Type B pancreatic cell (in vitro differentiated cells): ENCODE measurements around the gene GSK3B. TPM values are rescaled to one million over a fixed set of nuclear protein-coding genes. Genes with fewer than 3 reads are reported as not detected.
"Not testable (repeated sequence)": the region's sequence is repeated elsewhere in the genome, so short reads cannot be mapped to it uniquely, and the experiment has no call there.

Source experiments
- DNase-seq: peaks from one replicate; pipeline ENCODE4 v3.0.0; 2021; ENCODE audit warnings: mixed read lengths; ENCODE audit not compliant: unreplicated experiment; ENCODE audit errors: extremely low spot score
- H3K27ac Mint-ChIP-seq: 2 replicates; pipeline ENCODE4 v1.8.0; 2021; ENCODE audit warnings: mild to moderate bottlenecking, mixed read lengths
- H3K27me3 Mint-ChIP-seq: 2 replicates; pipeline ENCODE4 v1.8.0; 2021; ENCODE audit warnings: mixed read lengths
- H3K36me3 Mint-ChIP-seq: 2 replicates; pipeline ENCODE4 v1.8.0; 2021; ENCODE audit warnings: mixed read lengths
- H3K4me1 Mint-ChIP-seq: one replicate; pipeline ENCODE4 v1.8.0; 2021; ENCODE audit warnings: mixed read lengths; ENCODE audit not compliant: unreplicated experiment
- H3K4me3 Mint-ChIP-seq: 2 replicates; pipeline ENCODE4 v1.8.0; 2021; ENCODE audit warnings: mild to moderate bottlenecking, mixed read lengths
- H3K9me3 Mint-ChIP-seq: 2 replicates; pipeline ENCODE4 v1.8.0; 2021; ENCODE audit warnings: mixed read lengths
- CTCF ChIP-seq: fragments of 200-600 bp; sonication (generic); conservative IDR thresholded peaks from 2 replicates; pipeline ENCODE4 v1.5.0; 2021; ENCODE audit warnings: antibody characterized with exemption, mild to moderate bottlenecking
- total RNA-seq: library from RNA; stranded (reverse); gene quantifications from 2 replicates; pipeline ENCODE4 v1.2.1, GENCODE V29; 2021; ENCODE audit warnings: low replicate concordance

Gene GSK3B
- total RNA-seq, 1 donor from 2014 or later, result 60.5 TPM

DNA sequence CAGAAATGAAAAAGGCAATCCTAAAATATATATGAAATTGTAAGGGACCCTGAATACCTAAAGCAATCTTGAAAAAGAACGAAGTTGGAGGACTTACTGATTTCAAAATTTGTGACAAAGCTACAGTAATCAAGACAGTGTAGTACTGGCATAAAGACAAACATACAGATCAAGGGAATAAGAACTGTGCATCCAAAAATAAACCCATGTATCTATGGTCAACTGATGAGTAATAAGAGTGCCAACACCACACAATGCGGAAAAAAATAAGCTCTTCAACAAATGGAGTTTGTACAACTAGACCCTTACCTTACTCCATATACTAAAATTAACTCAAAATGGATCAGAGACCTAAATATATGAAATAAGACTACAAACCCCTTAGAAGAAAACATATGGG is 29.6 kb downstream of the GSK3B start:
- DNase-seq, result no peak
- H3K4me1 Mint-ChIP-seq, result peaks cover 5% of the 10 kb centered on the region
- no peak for TF ChIP-seq CTCF
- H3K27ac Mint-ChIP-seq, result no peak overlapping the region
- H3K4me3 Mint-ChIP-seq, result no peak overlapping the region
- H3K9me3 Mint-ChIP-seq, result peaks cover 10% of the 10 kb centered on the region
- H3K27me3 Mint-ChIP-seq, result no peaks in the 10 kb centered on the region
- peaks cover 10% of the 10 kb centered on the region for H3K36me3 Mint-ChIP-seq

DNA sequence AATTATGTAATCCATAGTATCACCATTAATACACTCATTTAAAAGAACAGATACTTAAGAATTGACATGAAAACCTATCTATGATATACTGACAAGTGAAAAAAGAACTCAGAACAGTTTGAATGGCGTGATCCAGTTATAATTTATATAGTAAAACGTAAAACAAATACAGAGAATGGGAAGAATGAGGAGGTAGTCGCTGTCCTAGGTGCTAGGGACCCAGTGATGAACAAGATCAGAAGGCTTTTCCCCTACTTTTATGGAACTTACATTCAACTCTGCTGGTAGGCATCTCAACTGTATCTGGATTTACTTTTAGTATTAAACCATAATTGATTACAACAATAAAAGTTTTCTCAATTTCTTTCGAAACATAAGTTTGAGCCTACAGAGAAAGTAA is 31.8 kb downstream of the GSK3B start:
- Mint-ChIP-seq H3K27ac (no peak overlapping the region), H3K4me3 (no peak overlapping the region), H3K9me3 (peaks cover 10% of the 10 kb centered on the region), H3K36me3 (peaks cover 9% of the 10 kb centered on the region), H3K27me3 (no peaks in the 10 kb centered on the region), H3K4me1 (peaks cover 10% of the 10 kb centered on the region)
- DNase-seq, result no peak
- TF ChIP-seq CTCF, result no peak

DNA sequence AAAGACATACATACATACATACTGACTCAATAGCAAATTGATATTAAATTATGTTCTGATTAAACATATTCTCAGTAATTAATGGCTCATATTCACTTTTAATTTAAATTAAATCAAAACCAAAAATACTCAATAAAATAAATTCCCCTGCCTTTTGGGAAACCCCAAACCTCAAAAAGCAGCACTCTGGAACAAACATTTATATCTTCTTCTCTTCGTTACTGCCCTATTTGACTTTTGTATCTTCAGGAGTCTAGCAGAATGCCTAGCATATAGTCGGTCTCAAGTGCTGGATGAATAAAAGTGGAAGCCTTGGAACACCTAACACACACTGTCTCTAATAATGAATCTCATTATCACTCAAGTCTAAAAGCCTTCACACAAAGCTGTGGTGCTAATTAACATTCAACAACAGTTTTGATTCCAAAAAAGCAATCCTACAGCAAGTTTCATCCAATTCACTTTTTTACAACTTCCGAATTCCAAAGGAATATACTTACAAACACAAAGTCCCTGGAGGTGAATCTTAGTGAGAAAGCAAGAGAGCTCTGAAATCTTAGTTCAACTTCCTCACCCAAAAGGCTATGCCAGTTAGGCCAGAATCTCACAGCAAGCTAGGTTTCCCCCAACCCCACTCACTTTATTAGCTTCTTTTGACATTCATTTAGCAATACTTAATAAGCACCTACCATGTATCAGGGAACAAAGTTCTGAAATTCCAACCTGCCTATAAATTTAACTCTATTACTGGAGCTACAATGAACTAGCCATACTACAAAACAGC is 35.0 kb downstream of the GSK3B start:
- no peak overlapping the region for H3K27ac Mint-ChIP-seq
- H3K27me3 Mint-ChIP-seq, result no peaks in the 10 kb centered on the region
- H3K9me3 Mint-ChIP-seq, result no peaks in the 10 kb centered on the region
- H3K4me1 Mint-ChIP-seq, result peaks cover 10% of the 10 kb centered on the region
- peaks cover 15% of the 10 kb centered on the region for H3K36me3 Mint-ChIP-seq
- H3K4me3 Mint-ChIP-seq, result no peak overlapping the region
- TF ChIP-seq CTCF, result no peak
- DNase-seq, result no peak

DNA sequence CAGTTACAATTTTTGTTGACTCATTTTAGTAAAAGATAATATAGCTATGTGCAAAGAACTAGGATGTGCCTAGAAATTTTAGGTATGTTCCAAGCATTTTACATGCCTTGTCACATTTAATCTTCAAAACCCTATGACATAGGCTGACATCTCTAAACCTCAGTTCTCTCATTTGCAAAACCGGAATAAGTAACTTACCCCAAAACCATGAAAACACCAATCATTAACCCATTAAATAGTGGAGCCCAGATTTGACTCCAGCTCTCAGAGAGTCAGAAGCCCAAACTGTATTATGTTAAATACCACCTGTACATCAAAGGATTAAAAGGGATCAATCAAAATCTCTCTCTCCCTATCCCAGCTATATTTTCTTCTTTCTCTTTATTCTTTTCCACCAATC is 36.6 kb downstream of the GSK3B start:
- H3K27me3 Mint-ChIP-seq, result no peaks in the 10 kb centered on the region
- no peak overlapping the region for H3K27ac Mint-ChIP-seq
- H3K4me3 Mint-ChIP-seq, result no peak overlapping the region
- TF ChIP-seq CTCF, result no peak
- peaks cover 22% of the 10 kb centered on the region for H3K36me3 Mint-ChIP-seq
- peaks cover 5% of the 10 kb centered on the region for H3K9me3 Mint-ChIP-seq
- H3K4me1 Mint-ChIP-seq, result peaks cover 11% of the 10 kb centered on the region
- no peak for DNase-seq

DNA sequence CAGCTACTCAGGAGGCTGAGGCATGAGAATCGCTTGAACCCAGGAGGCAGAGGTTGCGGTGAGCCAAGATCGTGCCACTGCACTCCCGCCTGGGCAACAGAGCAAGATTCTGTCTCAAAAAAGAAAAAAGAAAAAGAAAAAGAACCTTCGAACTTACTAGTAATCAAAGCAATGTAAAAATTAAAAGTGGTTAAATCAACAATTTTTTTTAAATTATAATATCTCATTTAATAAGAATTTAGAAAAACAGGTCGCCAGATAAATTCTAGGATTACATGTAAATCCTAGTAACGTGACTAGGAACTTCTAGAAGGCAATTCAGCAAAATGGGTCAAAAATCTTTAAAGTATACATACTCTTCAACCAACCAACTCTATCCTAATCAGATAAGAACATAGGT is 37.2 kb downstream of the GSK3B start:
- Mint-ChIP-seq H3K27ac (no peak overlapping the region), H3K4me3 (no peak overlapping the region), H3K27me3 (no peaks in the 10 kb centered on the region), H3K36me3 (peaks cover 22% of the 10 kb centered on the region), H3K4me1 (peaks cover 16% of the 10 kb centered on the region), H3K9me3 (peaks cover 5% of the 10 kb centered on the region)
- no peak for TF ChIP-seq CTCF
- no peak for DNase-seq

- Mint-ChIP-seq H3K9me3 (peaks cover 11% of the 10 kb centered on the region), H3K4me1 (peaks cover 24% of the 10 kb centered on the region), H3K36me3 (peaks cover 18% of the 10 kb centered on the region)
- H3K27me3 Mint-ChIP-seq, H3K27ac Mint-ChIP-seq, H3K4me3 Mint-ChIP-seq, DNase-seq: not testable (repeated sequence)
Observed at GRCh38 chr3:120053647-120054046, 40.6 kb downstream of the GSK3B start.
